Neural progenitor cell (in vitro differentiated cells): Measurements from ENCODE around the gene DOCK10. TPM values are rescaled to one million over a fixed set of nuclear protein-coding genes. Genes with fewer than 3 reads are reported as not detected.

Experiments
- microRNA-seq: library from miRNA; unstranded; fragments of <30 nt; microRNA quantifications from one replicate; pipeline ENCODE4, GENCODE V29; 2016
- small RNA-seq: library from RNA; depleted of rRNA; stranded (forward); fragments of <200 nt; gene quantifications from one replicate; pipeline ENCODE3, GENCODE V24; 2015
- total RNA-seq: library from RNA; depleted of rRNA; stranded (reverse); fragments of >200 nt; gene quantifications from 2 replicates; pipeline ENCODE4 v1.2.3, GENCODE V29; 2015; ENCODE audit warnings: low replicate concordance

Gene DOCK10
- total RNA-seq, 1 donor from 2014 or later, result 1.1 TPM

Small RNAs within 50 kb of the gene (microRNA-seq; reads per million reads assigned to microRNA genes)
- not detected for gene MIR4439

Small RNAs within 50 kb of the gene (small RNA-seq; reads per million reads assigned to genes)
- gene MIR4439, result not detected
